ENCODE measurements around the gene SLC12A7. TPM values are rescaled to one million over a fixed set of nuclear protein-coding genes. Genes with fewer than 3 reads are reported as not detected.
A peak's percentile ranks its signal among the peaks of the same experiment; 100 is the strongest.
"Not testable (repeated sequence)": the region's sequence is repeated elsewhere in the genome, so short reads cannot be mapped to it uniquely, and the experiment has no call there.

Gene SLC12A7
- total and polyA plus RNA-seq, 7 donors, result 7.2 to 54.3 (median 16.8) TPM

GRCh38 chr5:1001406-1002270 is 110.2 kb downstream of the SLC12A7 start:
- H3K4me3 ChIP-seq, result no peak overlapping the region
- peak; percentile 58 for DNase-seq
- TF ChIP-seq POLR2AphosphoS5 (IDR thresholded peaks at IDR 0.05) (no peak), EP300 (IDR thresholded peaks at IDR 0.05) (no peak), CTCF (IDR thresholded peaks at IDR 0.05) (no peak), POLR2A (IDR thresholded peaks at IDR 0.05) (no peak)
- H3K27me3 ChIP-seq, result no peaks in the 10 kb centered on the region
- no peak overlapping the region for H3K27ac ChIP-seq
- H3K36me3 ChIP-seq, result no peaks in the 10 kb centered on the region
- intact Hi-C loops (cut with DNase I), result loop anchor here (10.0 kb wide), 1 partner anchor 113 kb away; the partner anchor contains the start of gene SLC12A7
- H3K4me1 ChIP-seq, result peaks cover 0 to 42% (median 30%) of the 10 kb centered on the region in 4 donors
- no peaks in the 10 kb centered on the region for H3K9me3 ChIP-seq
- 88 to 91% methylated on average over 19 of the region's 19 CpGs for WGBS, 2 donors

- H3K27ac ChIP-seq, H3K27me3 ChIP-seq, H3K9me3 ChIP-seq, H3K36me3 ChIP-seq, H3K4me3 ChIP-seq: not testable (repeated sequence)
- intact Hi-C loops (cut with DNase I), result loop anchor here (10.0 kb wide), 1 partner anchor 114 kb away; the partner anchor contains the start of gene SLC12A7
- 89 to 92% methylated on average over 11 of the region's 11 CpGs for WGBS, 2 donors
- peaks cover 0 to 42% (median 30%) of the 10 kb centered on the region in 4 donors for H3K4me1 ChIP-seq
- peak; percentile 46 for DNase-seq
Observed at GRCh38 chr5:1000831-1001230, 111.0 kb downstream of the SLC12A7 start.

Small RNA genes within 50 kb of the gene (small RNA-seq; reads per million reads assigned to genes)
- 0 reads per million in 3 donors for gene MIR4635

Other genes starting within 250 kb of the SLC12A7 start
- gene BRD9, start 219.3 kb downstream of the SLC12A7 start, total RNA-seq, result 10 to 100 TPM; 21.4 to 38.8 (median 24.6) TPM
- gene BRD9, start 219.3 kb downstream of the SLC12A7 start, polyA plus RNA-seq, result 10 to 100 TPM; 12.9 to 28.3 (median 14.4) TPM
- gene TRIP13, start 219.2 kb downstream of the SLC12A7 start, total RNA-seq, result under 1 TPM in 3 of 4 donors, not detected in 1; 0.16 to 0.83 (median 0.54) TPM
- 1 to 10 TPM; 1.2 to 7.7 (median 3.9) TPM for gene TRIP13, start 219.2 kb downstream of the SLC12A7 start, polyA plus RNA-seq
- 1 to 10 TPM in 3 of 4 donors, under 1 TPM in 1; 0.71 to 4.4 (median 2.0) TPM for gene NKD2, start 103.3 kb downstream of the SLC12A7 start, total RNA-seq
- 1 to 10 TPM in 2 of 3 donors, under 1 TPM in 1; 0.60 to 4.0 (median 1.8) TPM for gene NKD2, start 103.3 kb downstream of the SLC12A7 start, polyA plus RNA-seq
- gene SLC6A19, start 89.5 kb upstream of the SLC12A7 start, total RNA-seq, result not detected
- 1 to 10 TPM in 1 of 3 donors, under 1 TPM in 2; 0.80 to 6.6 (median 0.92) TPM for gene SLC6A19, start 89.5 kb upstream of the SLC12A7 start, polyA plus RNA-seq
- not detected for gene SLC6A18, start 113.3 kb upstream of the SLC12A7 start, total RNA-seq
- under 1 TPM in 1 of 3 donors, not detected in 2; 0.07 TPM for gene SLC6A18, start 113.3 kb upstream of the SLC12A7 start, polyA plus RNA-seq
- not detected for gene TERT, start 183.0 kb upstream of the SLC12A7 start, total RNA-seq
- gene TERT, start 183.0 kb upstream of the SLC12A7 start, polyA plus RNA-seq, result 1 to 10 TPM in 1 of 3 donors, not detected in 2; 2.9 TPM
- 10 to 100 TPM; 49.5 to 67.8 (median 58.9) TPM for gene CLPTM1L, start 233.0 kb upstream of the SLC12A7 start, total RNA-seq
- 10 to 100 TPM; 33.1 to 90.5 (median 33.6) TPM for gene CLPTM1L, start 233.0 kb upstream of the SLC12A7 start, polyA plus RNA-seq

All from sigmoid colon (tissue), 7 donors.